GM20431 (cell line): ENCODE data around the gene GRID1.
"Not testable (repeated sequence)": the region's sequence is repeated elsewhere in the genome, so short reads cannot be mapped to it uniquely, and the experiment has no call there.

Experiments
- in situ Hi-C: fragments of 300-500 bp; cut with MseI, MboI; formaldehyde crosslinking; loops from one replicate; pipeline ENCODE4 v1.15.0; 2020; ENCODE audit warnings: low sequenced_read_pairs; ENCODE audit not compliant: unreplicated experiment

GRID1 gene

DNA sequence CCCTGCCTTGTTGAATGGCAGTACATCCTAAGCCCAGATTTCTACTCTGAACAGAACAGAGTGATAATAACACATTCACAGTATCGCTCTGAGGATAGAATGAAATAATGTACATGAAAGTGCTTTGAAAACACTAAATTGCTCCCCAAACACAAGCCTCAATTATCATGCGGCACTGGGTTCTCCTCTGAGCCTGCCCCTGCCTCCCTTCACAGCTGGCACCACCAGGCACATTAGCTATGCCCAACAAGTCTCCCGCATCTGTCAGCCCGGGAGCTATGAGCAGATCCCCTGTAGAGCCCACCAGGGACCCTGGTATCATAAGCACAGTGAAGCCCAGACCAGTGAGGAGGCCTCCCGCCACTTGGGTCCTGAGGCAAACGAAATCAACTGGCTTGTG, 405.5 kb downstream of the GRID1 start:
- in situ Hi-C loops: no loop called here

GRCh38 chr10:85959239-85959638, 407.4 kb downstream of the GRID1 start:
- in situ Hi-C loops: no loop called here

- in situ Hi-C loops: no loop called here
Measured at GRCh38 chr10:85950921-85951320, 415.7 kb downstream of the GRID1 start.

DNA sequence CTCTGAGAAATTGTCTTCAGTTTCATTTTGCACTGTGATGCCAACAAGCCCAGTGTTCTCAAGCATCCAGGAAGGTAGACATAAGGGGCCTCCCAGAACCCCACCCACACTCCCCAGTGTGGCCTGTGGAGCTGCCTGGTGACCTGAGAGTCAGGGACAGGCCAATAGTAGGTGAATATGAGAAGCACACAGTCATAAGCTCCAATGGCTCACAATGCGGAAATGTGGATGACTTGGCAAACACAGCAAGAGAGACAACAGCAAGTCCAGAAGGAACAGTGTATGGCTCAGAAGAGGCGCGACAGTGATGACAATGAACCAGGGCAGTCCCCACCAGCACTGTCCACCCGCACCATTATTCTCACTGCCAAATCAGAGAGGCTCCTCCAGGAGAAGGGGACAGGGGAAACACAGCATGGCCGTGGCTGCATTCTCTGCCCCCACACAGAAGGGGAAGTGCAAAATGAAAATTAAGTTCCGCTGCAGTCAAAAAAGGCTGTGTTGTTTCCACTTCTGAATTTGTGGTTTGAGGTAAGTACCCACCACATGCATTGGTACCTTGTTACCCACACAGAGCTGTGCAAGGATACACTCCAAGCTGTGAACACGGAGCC, 419.8 kb downstream of the GRID1 start:
- in situ Hi-C loops: no loop called here

DNA sequence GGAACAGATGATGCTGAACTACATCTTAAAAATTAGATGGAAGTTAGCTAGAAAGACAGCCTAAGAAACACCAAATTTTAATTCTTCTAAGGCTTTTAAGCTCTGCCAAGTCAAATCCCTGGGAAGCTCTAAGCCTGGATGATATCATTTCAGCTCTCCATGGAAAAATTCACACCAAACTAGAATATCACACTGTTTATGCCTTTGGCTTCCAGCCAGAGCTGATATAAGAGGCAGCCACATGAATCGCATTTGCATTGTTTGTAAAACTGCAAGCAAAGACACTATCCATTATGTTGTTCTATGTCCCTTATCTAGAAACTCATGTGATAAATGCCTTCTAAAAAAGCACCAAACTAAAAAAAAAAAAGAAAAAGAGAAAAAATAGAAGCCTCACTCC, 430.4 kb downstream of the GRID1 start:
- in situ Hi-C loops: no loop called here

DNA sequence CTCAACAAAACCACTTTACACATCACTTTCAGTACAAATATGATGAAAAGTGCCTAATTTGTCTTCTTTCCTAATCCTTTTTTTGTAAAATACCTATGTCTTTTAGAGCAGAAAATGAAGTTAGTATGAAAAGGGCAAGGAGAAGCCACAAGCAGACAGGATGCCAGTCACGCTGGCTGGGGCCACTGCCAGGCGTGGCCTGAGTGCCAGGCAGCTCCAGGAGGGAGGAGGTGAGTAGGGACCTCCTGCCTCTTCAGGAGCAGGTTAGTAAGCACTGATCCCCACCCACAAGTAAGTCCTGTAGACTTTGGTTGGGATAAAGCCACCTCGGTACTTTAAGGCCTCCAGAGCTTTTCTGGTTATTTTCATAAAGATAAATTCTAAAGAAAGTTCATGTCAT, 432.0 kb downstream of the GRID1 start:
- in situ Hi-C loops: no loop called here

DNA sequence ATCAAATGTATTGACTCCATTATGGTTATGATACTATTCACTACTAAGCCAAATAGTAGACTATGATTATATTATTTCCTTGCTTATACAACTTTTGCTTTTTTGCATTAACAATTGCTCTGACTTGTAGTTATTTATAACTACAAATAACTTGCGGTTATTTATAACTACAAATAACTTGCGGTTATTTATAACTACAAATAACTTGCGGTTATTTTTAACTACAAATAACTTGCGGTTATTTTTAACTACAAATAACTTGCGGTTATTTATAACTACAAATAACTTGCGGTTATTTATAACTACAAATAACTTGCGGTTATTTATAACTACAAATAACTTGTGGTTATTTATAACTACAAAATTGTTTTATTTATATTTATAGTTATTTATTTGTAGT, 436.6 kb downstream of the GRID1 start:
- in situ Hi-C loops: not testable (repeated sequence)

- in situ Hi-C loops: no loop called here
Measured at GRCh38 chr10:85927952-85928665, 438.5 kb downstream of the GRID1 start.

DNA sequence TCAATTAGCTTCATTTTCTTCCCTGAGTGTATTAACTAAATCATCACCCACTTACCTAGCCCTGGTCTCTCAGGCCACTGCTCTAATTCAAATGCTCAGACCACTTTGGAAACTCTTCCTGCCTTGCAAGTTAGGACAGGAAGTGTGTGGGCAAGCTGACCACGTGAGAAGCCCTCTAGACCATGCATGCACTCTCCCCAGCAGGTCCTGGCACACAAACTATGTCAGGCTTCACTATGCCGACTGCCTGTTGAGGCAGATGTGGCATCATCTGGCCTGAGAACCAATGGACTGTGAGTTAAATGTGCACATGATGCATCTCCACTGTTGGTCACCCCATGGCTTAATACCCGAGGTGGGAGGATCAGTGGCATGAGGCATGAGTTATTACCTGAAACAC, 439.6 kb downstream of the GRID1 start:
- in situ Hi-C loops: no loop called here

GRCh38 chr10:85926136-85926535, 440.5 kb downstream of the GRID1 start:
- in situ Hi-C loops: no loop called here

- in situ Hi-C loops: no loop called here
Measured at GRCh38 chr10:85925201-85925750, 441.3 kb downstream of the GRID1 start.

GRCh38 chr10:85924382-85925102, 442.1 kb downstream of the GRID1 start:
- in situ Hi-C loops: no loop called here

- in situ Hi-C loops: no loop called here
Measured at GRCh38 chr10:85922356-85923129, 444.1 kb downstream of the GRID1 start.

DNA sequence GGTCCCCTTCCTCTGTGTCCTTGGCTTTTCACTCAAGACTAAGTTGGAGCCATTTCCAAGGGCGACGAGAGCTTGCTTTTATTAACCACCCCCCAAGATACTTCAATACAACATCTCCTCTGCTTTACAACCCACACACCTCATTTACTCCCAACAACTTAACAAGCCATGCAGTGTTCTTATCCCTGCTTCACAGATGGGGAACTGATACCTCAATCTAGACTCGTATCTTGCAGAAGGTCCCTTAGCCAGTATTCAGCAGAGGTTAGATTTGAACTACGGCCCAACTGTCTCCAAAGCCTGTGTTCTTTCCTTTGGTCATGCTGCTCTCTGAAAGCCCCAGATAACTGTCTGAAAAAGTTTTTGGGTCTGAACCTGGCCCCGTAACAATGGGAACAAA, 444.8 kb downstream of the GRID1 start:
- in situ Hi-C loops: no loop called here

DNA sequence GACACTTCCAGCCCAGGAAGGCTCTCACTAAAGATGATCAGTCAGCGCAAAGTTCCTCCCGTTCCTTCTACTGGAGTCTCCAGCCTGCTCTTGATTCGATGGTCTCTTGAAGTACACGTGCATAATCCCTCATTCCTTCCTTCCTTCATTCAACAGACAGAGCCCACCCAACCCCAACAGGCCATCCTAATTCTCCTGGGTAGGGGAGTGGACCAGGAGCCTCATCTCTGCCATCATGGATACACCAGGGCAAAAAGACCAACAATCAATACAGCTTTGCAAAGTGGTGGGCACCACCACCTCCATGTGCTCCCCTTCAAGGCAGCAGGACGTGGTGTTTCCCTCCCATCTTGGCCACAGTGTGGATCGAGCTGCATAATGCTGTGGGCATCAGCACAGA, 446.3 kb downstream of the GRID1 start:
- in situ Hi-C loops: no loop called here

DNA sequence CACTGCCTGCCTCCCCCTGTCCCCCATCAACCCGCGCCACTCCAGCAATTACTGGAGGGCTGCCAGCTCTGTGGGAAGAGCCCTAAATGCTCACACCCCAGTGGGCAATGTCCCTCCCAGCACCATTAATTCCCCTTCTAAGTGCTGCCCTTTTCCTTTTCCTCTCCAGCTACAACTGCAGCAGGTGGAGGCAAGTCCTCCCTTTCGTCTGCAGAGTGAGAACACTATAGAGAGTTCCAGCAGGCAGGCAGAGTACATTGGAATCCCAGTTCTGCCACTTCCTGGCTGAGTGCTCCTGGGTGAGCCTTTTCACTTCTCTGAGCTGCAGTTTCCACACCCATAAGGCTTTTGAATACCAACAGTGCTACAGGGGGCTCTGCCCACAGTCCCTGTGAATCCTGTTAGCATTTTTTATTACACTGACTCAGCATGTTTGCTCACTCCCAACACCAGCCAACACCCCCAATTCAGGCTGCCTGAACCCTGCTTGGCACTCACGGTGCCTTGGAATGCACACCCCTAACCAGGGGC, 447.0 kb downstream of the GRID1 start:
- in situ Hi-C loops: no loop called here

GRCh38 chr10:85918371-85918770, 448.2 kb downstream of the GRID1 start:
- in situ Hi-C loops: no loop called here

- in situ Hi-C loops: no loop called here
Measured at GRCh38 chr10:85917601-85918000, 449.0 kb downstream of the GRID1 start.

- in situ Hi-C loops: no loop called here
Measured at GRCh38 chr10:85916994-85917573, 449.5 kb downstream of the GRID1 start.

DNA sequence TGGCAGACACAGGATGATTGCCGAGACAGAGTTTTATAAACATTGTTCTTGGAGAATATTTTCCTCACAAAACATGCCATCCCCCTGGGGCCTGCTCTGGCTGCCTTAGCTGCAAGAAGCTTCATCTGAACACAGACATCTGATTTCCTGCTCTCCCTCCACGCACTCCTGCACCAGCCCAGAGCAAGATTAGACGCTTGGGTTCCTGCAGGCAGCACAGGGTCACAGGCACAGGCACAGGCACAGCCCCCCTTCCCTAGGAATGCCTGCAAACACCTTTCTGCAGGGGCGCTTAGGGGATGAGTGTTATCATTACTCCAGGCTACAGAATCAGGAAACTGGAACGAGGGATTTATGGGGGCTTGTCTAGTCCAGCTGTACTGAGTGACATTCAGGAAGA, 450.3 kb downstream of the GRID1 start:
- in situ Hi-C loops: no loop called here
